DOHH2 (cell line): ENCODE data around the gene TTI1.

ENCODE experiments used
- H3F3A ChIP-seq: fragments of 200-600 bp; sonication (generic), shearing (Covaris generic); 2 replicates; pipeline ENCODE4 v1.6.0; 2016; ENCODE audit warnings: antibody characterized with exemption, mild to moderate bottlenecking; ENCODE audit not compliant: control insufficient read depth, insufficient read depth
- H3K27ac ChIP-seq: fragments of 200-600 bp; sonication (generic); 2 replicates; pipeline ENCODE4 v1.5.1; 2014; ENCODE audit warnings: low read depth, mild to moderate bottlenecking, low read length, moderate library complexity
- H3K27me3 ChIP-seq: fragments of 200-600 bp; sonication (generic); 2 replicates; pipeline ENCODE4 v1.6.1; 2014; ENCODE audit warnings: mild to moderate bottlenecking, low read length, mixed read lengths; ENCODE audit not compliant: control insufficient read depth
- H3K36me3 ChIP-seq: fragments of 200-600 bp; sonication (generic); 2 replicates; pipeline ENCODE4 v1.6.1; 2014; ENCODE audit warnings: mild to moderate bottlenecking, low read length, moderate library complexity, mixed read lengths; ENCODE audit not compliant: control insufficient read depth
- H3K4me1 ChIP-seq: fragments of 200-600 bp; sonication (generic); 2 replicates; pipeline ENCODE4 v1.6.1; 2014; ENCODE audit warnings: mild to moderate bottlenecking, low read length, mixed read lengths; ENCODE audit not compliant: control insufficient read depth
- H3K4me2 ChIP-seq: fragments of 200-600 bp; sonication (generic); 2 replicates; pipeline ENCODE4 v1.6.0; 2014; ENCODE audit warnings: mild to moderate bottlenecking, low read length, moderate library complexity
- H3K4me3 ChIP-seq: fragments of 200-600 bp; sonication (generic); 2 replicates; pipeline ENCODE4 v1.5.1; 2014; ENCODE audit warnings: mild to moderate bottlenecking, low read length, mixed read lengths
- H3K79me2 ChIP-seq: fragments of 200-600 bp; sonication (generic); 2 replicates; pipeline ENCODE4 v1.6.1; 2014; ENCODE audit warnings: mild to moderate bottlenecking, low read length, mixed read lengths; ENCODE audit not compliant: control insufficient read depth
- H3K9me2 ChIP-seq: fragments of 200-600 bp; sonication (generic); replicated peaks from 2 replicates; pipeline ENCODE4 v1.6.1; 2014; ENCODE audit warnings: mild to moderate bottlenecking, low read length, mixed read lengths; ENCODE audit not compliant: control insufficient read depth
- H3K9me3 ChIP-seq: fragments of 200-600 bp; sonication (generic); 2 replicates; pipeline ENCODE4 v1.6.1; 2014; ENCODE audit warnings: antibody characterized with exemption, low read length, mixed read lengths; ENCODE audit not compliant: control insufficient read depth, insufficient read depth
- H4K20me1 ChIP-seq: fragments of 200-600 bp; sonication (generic); 2 replicates; pipeline ENCODE4 v1.6.0; 2014; ENCODE audit warnings: low read depth, mild to moderate bottlenecking, antibody characterized with exemption, low read length, moderate library complexity; ENCODE audit not compliant: control insufficient read depth, insufficient read depth
- EZH2phosphoT487 ChIP-seq: fragments of 200-600 bp; sonication (generic); IDR thresholded peaks from 2 replicates; pipeline ENCODE4 v1.6.1; 2017; ENCODE audit warnings: borderline replicate concordance, mild to moderate bottlenecking, antibody characterized with exemption, low read length, moderate library complexity, mixed read lengths
- TF ChIP-seq, protein P1 (sequence below): fragments of 200-600 bp; sonication (generic); IDR thresholded peaks from one replicate; pipeline ENCODE4 v1.5.1; 2014; ENCODE audit warnings: antibody characterized with exemption, mild to moderate bottlenecking, low read depth, low read length; ENCODE audit not compliant: poor library complexity, severe bottlenecking

The TTI1 gene

GRCh38 chr20:37939701-37940560, 93.3 kb downstream of the TTI1 start:
- no peak overlapping the region for H3K4me3 ChIP-seq
- no peaks in the 10 kb centered on the region for H4K20me1 ChIP-seq
- H3F3A ChIP-seq: no peaks in the 10 kb centered on the region
- no peaks in the 10 kb centered on the region for H3K9me3 ChIP-seq
- H3K36me3 ChIP-seq: no peaks in the 10 kb centered on the region
- H3K27me3 ChIP-seq: no peaks in the 10 kb centered on the region
- H3K4me2 ChIP-seq: no peak overlapping the region
- H3K9me2 ChIP-seq: no peaks in the 10 kb centered on the region
- H3K27ac ChIP-seq: no peak overlapping the region
- no peaks in the 10 kb centered on the region; the same call in none of the 2 replicates for H3K4me1 ChIP-seq
- TF ChIP-seq EZH2phosphoT487: no peak
- TF ChIP-seq, protein P1, sequence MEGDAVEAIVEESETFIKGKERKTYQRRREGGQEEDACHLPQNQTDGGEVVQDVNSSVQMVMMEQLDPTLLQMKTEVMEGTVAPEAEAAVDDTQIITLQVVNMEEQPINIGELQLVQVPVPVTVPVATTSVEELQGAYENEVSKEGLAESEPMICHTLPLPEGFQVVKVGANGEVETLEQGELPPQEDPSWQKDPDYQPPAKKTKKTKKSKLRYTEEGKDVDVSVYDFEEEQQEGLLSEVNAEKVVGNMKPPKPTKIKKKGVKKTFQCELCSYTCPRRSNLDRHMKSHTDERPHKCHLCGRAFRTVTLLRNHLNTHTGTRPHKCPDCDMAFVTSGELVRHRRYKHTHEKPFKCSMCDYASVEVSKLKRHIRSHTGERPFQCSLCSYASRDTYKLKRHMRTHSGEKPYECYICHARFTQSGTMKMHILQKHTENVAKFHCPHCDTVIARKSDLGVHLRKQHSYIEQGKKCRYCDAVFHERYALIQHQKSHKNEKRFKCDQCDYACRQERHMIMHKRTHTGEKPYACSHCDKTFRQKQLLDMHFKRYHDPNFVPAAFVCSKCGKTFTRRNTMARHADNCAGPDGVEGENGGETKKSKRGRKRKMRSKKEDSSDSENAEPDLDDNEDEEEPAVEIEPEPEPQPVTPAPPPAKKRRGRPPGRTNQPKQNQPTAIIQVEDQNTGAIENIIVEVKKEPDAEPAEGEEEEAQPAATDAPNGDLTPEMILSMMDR: no peak
- no peaks in the 10 kb centered on the region for H3K79me2 ChIP-seq

GRCh38 chr20:37938954-37939353, 94.3 kb downstream of the TTI1 start:
- Histone ChIP-seq H3F3A (no peaks in the 10 kb centered on the region), H3K4me2 (no peak overlapping the region), H3K4me1 (no peaks in the 10 kb centered on the region; the same call in none of the 2 replicates), H3K27me3 (no peaks in the 10 kb centered on the region), H3K9me2 (no peaks in the 10 kb centered on the region), H3K36me3 (no peaks in the 10 kb centered on the region), H3K27ac (no peak overlapping the region), H3K79me2 (no peaks in the 10 kb centered on the region), H3K4me3 (no peak overlapping the region), H4K20me1 (no peaks in the 10 kb centered on the region), H3K9me3 (no peaks in the 10 kb centered on the region)
- TF ChIP-seq, protein P1: no peak
- no peak for TF ChIP-seq EZH2phosphoT487

DNA sequence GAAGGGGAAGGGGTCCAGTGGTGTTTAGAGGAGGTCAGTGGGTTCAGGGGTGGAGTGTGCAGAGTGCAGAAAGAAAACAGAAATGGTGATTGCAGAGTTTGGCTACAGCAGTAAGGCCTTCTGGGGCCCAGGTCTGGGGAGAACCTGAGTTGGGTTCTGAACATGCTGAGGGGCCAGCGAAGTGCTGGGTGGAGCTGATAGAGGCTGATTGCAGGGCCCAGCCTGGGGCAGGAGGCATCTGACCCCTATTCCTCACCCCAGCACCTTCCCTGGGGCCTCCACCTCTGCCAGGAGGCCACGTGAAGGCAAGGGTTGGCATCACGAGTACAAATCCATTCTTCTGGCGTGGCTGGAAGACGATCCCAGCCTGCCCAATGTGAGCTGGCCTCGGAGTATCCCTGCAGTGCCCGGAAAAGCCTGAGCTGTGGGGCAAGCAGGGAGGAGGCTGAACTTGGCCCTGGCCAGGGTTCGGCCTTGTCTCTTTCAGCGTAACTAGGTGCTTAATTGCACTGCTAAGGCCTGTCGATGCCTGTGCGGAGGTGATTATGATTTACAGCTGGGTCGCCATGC, 95.0 kb downstream of the TTI1 start:
- H3K79me2 ChIP-seq: no peaks in the 10 kb centered on the region
- TF ChIP-seq, protein P1: no peak
- TF ChIP-seq EZH2phosphoT487: no peak
- no peak overlapping the region for H3K4me3 ChIP-seq
- H3K27me3 ChIP-seq: no peaks in the 10 kb centered on the region
- H3K4me2 ChIP-seq: no peak overlapping the region
- no peaks in the 10 kb centered on the region for H3F3A ChIP-seq
- no peaks in the 10 kb centered on the region for H4K20me1 ChIP-seq
- H3K9me3 ChIP-seq: no peaks in the 10 kb centered on the region
- H3K9me2 ChIP-seq: no peaks in the 10 kb centered on the region
- H3K27ac ChIP-seq: no peak overlapping the region
- H3K36me3 ChIP-seq: no peaks in the 10 kb centered on the region
- H3K4me1 ChIP-seq: no peaks in the 10 kb centered on the region; the same call in none of the 2 replicates
